Measurements from ENCODE around the gene CDH12. TPM values are rescaled to one million over a fixed set of nuclear protein-coding genes. Genes with fewer than 3 reads are reported as not detected.
"Not testable (repeated sequence)": the region's sequence is repeated elsewhere in the genome, so short reads cannot be mapped to it uniquely, and the experiment has no call there.

CDH12 gene
- total RNA-seq, 4 donors from 2014 or later = not detected

- Histone ChIP-seq H3K36me3 (no peaks in the 10 kb centered on the region), H3K27me3 (no peaks in the 10 kb centered on the region), H3K27ac (no peak overlapping the region), H3K9me3 (no peaks in the 10 kb centered on the region), H3K4me3 (replicated peaks in 1 of 3) (no peak overlapping the region), H3K4me1 (no peaks in the 10 kb centered on the region)
- TF ChIP-seq POLR2A (IDR thresholded peaks at IDR 0.05) = no peak
- TF ChIP-seq CTCF (IDR thresholded peaks at IDR 0.05) = no peak
- WGBS, 2 donors = 89 to 90% methylated on average over 1 of the region's 1 CpG
- intact Hi-C loops (cut with DNase I) = no loop called here
- no peak for DNase-seq
Measured at GRCh38 chr5:22612928-22613327, 240.2 kb downstream of the CDH12 start.

- Histone ChIP-seq H3K36me3 (no peaks in the 10 kb centered on the region), H3K4me3 (replicated peaks in 1 of 3) (no peak overlapping the region), H3K27ac (no peak overlapping the region), H3K9me3 (no peaks in the 10 kb centered on the region), H3K4me1 (no peaks in the 10 kb centered on the region), H3K27me3 (no peaks in the 10 kb centered on the region)
- no peak for TF ChIP-seq POLR2A (IDR thresholded peaks at IDR 0.05)
- no peak for TF ChIP-seq CTCF (IDR thresholded peaks at IDR 0.05)
- DNase-seq = no peak
- intact Hi-C loops (cut with DNase I) = no loop called here
Measured at GRCh38 chr5:22611327-22611726, 241.8 kb downstream of the CDH12 start.

- intact Hi-C loops (cut with DNase I); H3K9me3 ChIP-seq; H3K4me1 ChIP-seq; H3K4me3 ChIP-seq (replicated peaks in 1 of 3); H3K27me3 ChIP-seq; H3K36me3 ChIP-seq; DNase-seq; H3K27ac ChIP-seq: not testable (repeated sequence)
- WGBS, 2 donors = 59 to 67% methylated on average over 5 of the region's 5 CpGs
Measured at GRCh38 chr5:22607498-22607897, 245.6 kb downstream of the CDH12 start.

- H3K4me3 ChIP-seq (replicated peaks in 1 of 3) = no peak overlapping the region
- no peaks in the 10 kb centered on the region for H3K4me1 ChIP-seq
- no peak for TF ChIP-seq CTCF (IDR thresholded peaks at IDR 0.05)
- no peak for DNase-seq
- H3K9me3 ChIP-seq = no peaks in the 10 kb centered on the region
- intact Hi-C loops (cut with DNase I) = no loop called here
- H3K36me3 ChIP-seq = no peaks in the 10 kb centered on the region
- H3K27ac ChIP-seq = no peak overlapping the region
- no peaks in the 10 kb centered on the region for H3K27me3 ChIP-seq
- 80 to 89% methylated on average over 1 to 3 of the region's 3 CpGs for WGBS, 2 donors
Measured at GRCh38 chr5:22605473-22605872, 247.7 kb downstream of the CDH12 start.

GRCh38 chr5:22604711-22605110 lies 248.4 kb downstream of the CDH12 start:
- H3K9me3 ChIP-seq = no peaks in the 10 kb centered on the region
- H3K36me3 ChIP-seq = no peaks in the 10 kb centered on the region
- H3K4me3 ChIP-seq (replicated peaks in 1 of 3) = no peak overlapping the region
- no peak for DNase-seq
- no peak for TF ChIP-seq POLR2A (IDR thresholded peaks at IDR 0.05)
- TF ChIP-seq CTCF (IDR thresholded peaks at IDR 0.05) = no peak
- H3K27ac ChIP-seq = no peak overlapping the region
- intact Hi-C loops (cut with DNase I) = no loop called here
- H3K4me1 ChIP-seq = no peaks in the 10 kb centered on the region
- no peaks in the 10 kb centered on the region for H3K27me3 ChIP-seq

- intact Hi-C loops (cut with DNase I) = no loop called here
- Histone ChIP-seq H3K27me3 (no peaks in the 10 kb centered on the region), H3K4me3 (replicated peaks in 1 of 3) (no peak overlapping the region), H3K9me3 (no peaks in the 10 kb centered on the region), H3K27ac (no peak overlapping the region), H3K4me1 (no peaks in the 10 kb centered on the region), H3K36me3 (no peaks in the 10 kb centered on the region)
- TF ChIP-seq POLR2A (IDR thresholded peaks at IDR 0.05) = no peak
- TF ChIP-seq CTCF (IDR thresholded peaks at IDR 0.05) = no peak
- WGBS, 2 donors = 90 to 96% methylated on average over 2 of the region's 2 CpGs
- no peak for DNase-seq
Measured at GRCh38 chr5:22598796-22599195, 254.3 kb downstream of the CDH12 start.

All from thyroid gland (tissue), 4 donors.